Neutrophil (primary cell): Measurements from ENCODE around the gene NUB1.
A peak's percentile ranks its signal among the peaks of the same experiment; 100 is the strongest.

Source experiments
- H3K27ac ChIP-seq: fragments of 200-600 bp; sonication (generic); 2 replicates; pipeline ENCODE4 v1.5.1; 2016; ENCODE audit warnings: mild to moderate bottlenecking, moderate library complexity
- H3K27me3 ChIP-seq: fragments of 200-600 bp; sonication (generic); 2 replicates; pipeline ENCODE4 v1.6.0; 2016; ENCODE audit warnings: mild to moderate bottlenecking
- H3K36me3 ChIP-seq: fragments of 200-600 bp; sonication (generic); 2 replicates; pipeline ENCODE4 v1.5.1; 2017
- H3K4me1 ChIP-seq, 2 experiments: fragments of 200-600 bp in 1 of 2; sonication (generic) in 1 of 2; 1 replicate in 1 of 2; 2 replicates in 1 of 2; pipeline versions ENCODE4 v1.5.1 to v1.6.1; 2013 to 2016; ENCODE audit warnings: low read depth in 1 of 2, low read length in 1 of 2, mild to moderate bottlenecking in 1 of 2, moderate library complexity in 1 of 2; ENCODE audit not compliant: control insufficient read depth in 1 of 2, insufficient read depth in 1 of 2
- H3K4me3 ChIP-seq, 2 experiments: fragments of 200-600 bp in 1 of 2; sonication (generic) in 1 of 2; 1 replicate in 1 of 2; 2 replicates in 1 of 2; pipeline ENCODE4 v1.5.1; 2013 to 2016; ENCODE audit warnings: low read depth in 1 of 2, low read length in 1 of 2, mild to moderate bottlenecking in 1 of 2, moderate library complexity in 1 of 2
- H3K9me3 ChIP-seq: fragments of 200-600 bp; sonication (generic); 2 replicates; pipeline ENCODE4 v1.5.1; 2016
- TF ChIP-seq, protein P1 (sequence below): fragments of 200-600 bp; sonication (generic); IDR thresholded peaks from 2 replicates; pipeline ENCODE4 v1.5.1; 2016; ENCODE audit warnings: antibody characterized with exemption

Gene NUB1

GRCh38 chr7:151330661-151331060, 11.0 kb upstream of the NUB1 start:
- H3K9me3 ChIP-seq, result no peaks in the 10 kb centered on the region
- no peaks in the 10 kb centered on the region for H3K36me3 ChIP-seq
- TF ChIP-seq, protein P1, sequence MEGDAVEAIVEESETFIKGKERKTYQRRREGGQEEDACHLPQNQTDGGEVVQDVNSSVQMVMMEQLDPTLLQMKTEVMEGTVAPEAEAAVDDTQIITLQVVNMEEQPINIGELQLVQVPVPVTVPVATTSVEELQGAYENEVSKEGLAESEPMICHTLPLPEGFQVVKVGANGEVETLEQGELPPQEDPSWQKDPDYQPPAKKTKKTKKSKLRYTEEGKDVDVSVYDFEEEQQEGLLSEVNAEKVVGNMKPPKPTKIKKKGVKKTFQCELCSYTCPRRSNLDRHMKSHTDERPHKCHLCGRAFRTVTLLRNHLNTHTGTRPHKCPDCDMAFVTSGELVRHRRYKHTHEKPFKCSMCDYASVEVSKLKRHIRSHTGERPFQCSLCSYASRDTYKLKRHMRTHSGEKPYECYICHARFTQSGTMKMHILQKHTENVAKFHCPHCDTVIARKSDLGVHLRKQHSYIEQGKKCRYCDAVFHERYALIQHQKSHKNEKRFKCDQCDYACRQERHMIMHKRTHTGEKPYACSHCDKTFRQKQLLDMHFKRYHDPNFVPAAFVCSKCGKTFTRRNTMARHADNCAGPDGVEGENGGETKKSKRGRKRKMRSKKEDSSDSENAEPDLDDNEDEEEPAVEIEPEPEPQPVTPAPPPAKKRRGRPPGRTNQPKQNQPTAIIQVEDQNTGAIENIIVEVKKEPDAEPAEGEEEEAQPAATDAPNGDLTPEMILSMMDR, result no peak

DNA sequence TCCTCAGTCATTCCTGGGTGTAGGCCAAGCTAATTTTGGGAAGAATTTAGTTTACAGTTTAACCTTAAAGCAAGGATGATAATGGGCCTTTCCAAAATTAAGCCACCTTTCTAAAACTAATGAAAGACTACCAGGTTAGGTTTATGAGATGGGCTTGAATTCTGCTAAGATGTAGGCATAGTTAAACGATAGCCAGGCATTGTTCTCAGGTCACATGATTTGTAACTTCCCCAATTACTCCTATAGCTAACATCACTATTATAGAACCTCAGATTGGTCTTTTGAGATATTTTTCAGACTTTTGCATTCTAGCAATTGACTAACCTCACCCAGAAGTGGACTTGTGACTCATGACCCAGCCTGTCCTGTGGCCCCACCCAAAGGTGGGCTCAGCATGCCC, 7.0 kb upstream of the NUB1 start:
- H3K9me3 ChIP-seq, result no peaks in the 10 kb centered on the region
- no peak overlapping the region for H3K4me3 ChIP-seq
- H3K27me3 ChIP-seq, result no peaks in the 10 kb centered on the region
- peaks cover 7 to 8% of the 10 kb centered on the region in 2 experiments for H3K4me1 ChIP-seq
- no peak overlapping the region for H3K27ac ChIP-seq
- no peaks in the 10 kb centered on the region for H3K36me3 ChIP-seq
- TF ChIP-seq, protein P1, result no peak

More at GRCh38 chr7:151330661-151331060, 11.0 kb upstream of the NUB1 start:
- Histone ChIP-seq H3K4me1 (no peaks in the 10 kb centered on the region), H3K4me3 (no peak overlapping the region), H3K27me3 (peaks cover under 1% of the 10 kb centered on the region), H3K27ac (no peak overlapping the region)

DNA sequence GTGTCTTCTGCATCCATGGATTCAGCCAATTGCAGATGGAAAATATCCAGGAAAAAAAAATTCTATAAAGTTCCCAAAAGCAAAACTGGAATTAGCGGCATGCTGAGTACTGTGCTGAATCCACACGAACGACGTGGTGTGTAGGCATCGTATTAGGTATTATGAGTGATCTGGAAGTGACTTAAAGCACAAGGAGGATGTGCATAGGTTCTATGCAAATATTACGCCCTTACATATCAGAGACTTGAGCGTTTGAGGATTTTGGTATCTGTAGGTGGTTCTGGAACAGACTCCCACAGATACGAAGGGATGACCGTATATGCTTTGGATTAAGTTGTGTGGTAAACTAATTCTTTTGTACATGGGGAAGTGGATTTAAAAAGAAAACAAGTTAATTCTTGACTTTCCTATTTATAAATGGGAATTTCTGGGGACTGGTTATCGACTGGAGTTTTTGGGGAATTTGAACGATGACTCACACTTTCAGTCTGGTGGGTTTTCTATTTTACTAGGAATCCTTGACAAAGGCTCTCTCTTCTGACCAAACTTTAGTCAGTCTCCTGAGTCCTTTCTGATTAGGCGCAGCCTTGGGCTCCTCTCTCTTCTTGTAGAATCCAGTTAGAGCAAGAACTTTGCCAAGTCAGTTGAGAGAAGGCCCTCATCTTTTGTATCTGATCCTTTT, 5.4 kb upstream of the NUB1 start:
- TF ChIP-seq, protein P1, result no peak
- Histone ChIP-seq H3K27me3 (no peaks in the 10 kb centered on the region), H3K27ac (no peak overlapping the region), H3K4me3 (no peak overlapping the region), H3K36me3 (no peaks in the 10 kb centered on the region), H3K4me1 (peaks cover 18 to 23% of the 10 kb centered on the region in 2 experiments), H3K9me3 (no peaks in the 10 kb centered on the region)

DNA sequence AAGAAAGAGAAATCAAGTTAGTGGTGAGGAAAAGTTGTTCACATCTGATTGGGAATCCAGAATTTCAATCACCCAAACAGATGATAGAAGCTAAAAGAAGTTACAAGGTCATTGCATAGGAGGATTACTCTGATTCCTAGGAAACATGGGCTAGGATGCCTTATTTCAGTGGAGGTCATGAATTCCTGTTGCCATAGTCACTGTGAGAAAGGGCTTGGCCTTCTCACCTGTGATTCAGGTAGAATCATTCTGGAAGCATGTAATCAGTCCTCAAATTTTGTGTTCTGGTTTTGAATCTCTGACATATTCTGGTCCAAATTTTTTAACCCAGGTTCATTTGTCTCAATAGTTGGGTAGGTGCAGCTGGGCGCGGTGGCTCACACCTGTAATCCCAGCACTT, 4.3 kb upstream of the NUB1 start:
- TF ChIP-seq, protein P1, result no peak
- Histone ChIP-seq H3K36me3 (no peaks in the 10 kb centered on the region), H3K4me1 (peaks cover 20 to 34% of the 10 kb centered on the region in 2 experiments), H3K27me3 (no peaks in the 10 kb centered on the region), H3K9me3 (no peaks in the 10 kb centered on the region), H3K4me3 (no peak overlapping the region), H3K27ac (no peak overlapping the region)

GRCh38 chr7:151338809-151339208, 2.8 kb upstream of the NUB1 start:
- Histone ChIP-seq H3K4me3 (no peak overlapping the region), H3K4me1 (peaks cover 26 to 42% of the 10 kb centered on the region in 2 experiments), H3K27me3 (no peaks in the 10 kb centered on the region), H3K27ac (peak overlapping the region; percentile 96), H3K9me3 (no peaks in the 10 kb centered on the region), H3K36me3 (peaks cover 4% of the 10 kb centered on the region)
- TF ChIP-seq, protein P1, result no peak
